Mesenchymal stem cell (in vitro differentiated cells and primary cell): ENCODE results near the gene CCDC171.
"Not testable (repeated sequence)": the region's sequence is repeated elsewhere in the genome, so short reads cannot be mapped to it uniquely, and the experiment has no call there.

Experiments used
- DNase-seq: peaks from one replicate; pipeline ENCODE4 v3.0.0-alpha.2; 2013
- H2AFZ ChIP-seq: one replicate; pipeline ENCODE4 v1.6.1; 2013; ENCODE audit warnings: low read depth, mild to moderate bottlenecking, control low read depth, inconsistent platforms, low read length, moderate library complexity
- H2AK5ac ChIP-seq: 2 replicates; pipeline ENCODE4 v1.6.1; 2013; ENCODE audit warnings: low read length, moderate library complexity, mild to moderate bottlenecking, inconsistent platforms; ENCODE audit not compliant: severe bottlenecking
- H2BK120ac ChIP-seq: one replicate; pipeline ENCODE4 v1.6.1; 2013; ENCODE audit warnings: low read depth, mild to moderate bottlenecking, inconsistent platforms, low read length, moderate library complexity
- H2BK12ac ChIP-seq, 2 experiments: one replicate each; pipeline ENCODE4 v1.6.1; 2013; ENCODE audit warnings: inconsistent platforms in 2 of 2, low read length in 2 of 2, mild to moderate bottlenecking in 2 of 2, moderate library complexity in 2 of 2, control low read depth in 1 of 2
- H2BK15ac ChIP-seq: one replicate; pipeline ENCODE4 v1.6.1; 2013; ENCODE audit warnings: mild to moderate bottlenecking, low read depth, inconsistent platforms; ENCODE audit not compliant: poor library complexity, severe bottlenecking
- H2BK5ac ChIP-seq: 2 replicates; pipeline ENCODE4 v1.6.1; 2013; ENCODE audit warnings: low read depth, mild to moderate bottlenecking, low read length, control low read depth, inconsistent platforms; ENCODE audit not compliant: poor library complexity, severe bottlenecking
- H3K14ac ChIP-seq, 2 experiments: one replicate each; pipeline ENCODE4 v1.6.1; 2013; ENCODE audit warnings: inconsistent platforms in 2 of 2, low read length in 2 of 2, control low read depth in 1 of 2, mild to moderate bottlenecking in 1 of 2, moderate library complexity in 1 of 2
- H3K18ac ChIP-seq, 2 experiments: one replicate each; pipeline ENCODE4 v1.6.1; 2013; ENCODE audit warnings: inconsistent platforms in 2 of 2, low read length in 2 of 2, control low read depth in 1 of 2, low read depth in 1 of 2, mild to moderate bottlenecking in 1 of 2
- H3K23ac ChIP-seq, 2 experiments: one replicate each; pipeline ENCODE4 v1.6.1; 2013; ENCODE audit warnings: inconsistent platforms in 2 of 2, low read length in 2 of 2, mild to moderate bottlenecking in 2 of 2, moderate library complexity in 2 of 2, control low read depth in 1 of 2
- H3K27ac ChIP-seq: 2 replicates; pipeline ENCODE4 v1.5.1; 2013; ENCODE audit warnings: mild to moderate bottlenecking, moderate library complexity, low read length, control low read depth, inconsistent platforms; ENCODE audit not compliant: poor library complexity, severe bottlenecking
- H3K27me3 ChIP-seq, 2 experiments: 2 replicates each; pipeline versions ENCODE4 v1.6.1 to v1.7.0; 2013; ENCODE audit warnings: low read length in 2 of 2, mild to moderate bottlenecking in 2 of 2, moderate library complexity in 2 of 2, control low read depth in 1 of 2, inconsistent platforms in 1 of 2; ENCODE audit not compliant: control insufficient read depth in 1 of 2, insufficient read depth in 1 of 2
- H3K36me3 ChIP-seq, 2 experiments: 2 replicates each; pipeline versions ENCODE4 v1.6.1 to v1.7.0; 2013; ENCODE audit warnings: low read length in 2 of 2, control low read depth in 1 of 2, inconsistent platforms in 1 of 2, low read depth in 1 of 2, mild to moderate bottlenecking in 1 of 2; ENCODE audit not compliant: insufficient read depth in 2 of 2, control insufficient read depth in 1 of 2
- H3K4ac ChIP-seq, 2 experiments: one replicate each; pipeline ENCODE4 v1.6.1; 2013; ENCODE audit warnings: inconsistent platforms in 2 of 2, low read length in 2 of 2, mild to moderate bottlenecking in 2 of 2, moderate library complexity in 2 of 2, control low read depth in 1 of 2, low read depth in 1 of 2
- H3K4me1 ChIP-seq: 2 replicates; pipeline ENCODE4 v1.6.1; 2013; ENCODE audit warnings: low read depth, low read length, control low read depth; ENCODE audit not compliant: control insufficient read depth, insufficient read depth
- H3K4me2 ChIP-seq: 2 replicates; pipeline ENCODE4 v1.6.1; 2013; ENCODE audit warnings: low read length, mild to moderate bottlenecking, inconsistent platforms; ENCODE audit not compliant: poor library complexity, severe bottlenecking
- H3K4me3 ChIP-seq, 2 experiments: 2 replicates each; pipeline versions ENCODE4 v1.5.1 to v1.7.0; 2013; ENCODE audit warnings: low read length in 2 of 2, mild to moderate bottlenecking in 2 of 2, control low read depth in 1 of 2, low read depth in 1 of 2; ENCODE audit not compliant: insufficient read depth in 1 of 2
- H3K79me1 ChIP-seq: replicated peaks from 2 replicates; pipeline ENCODE4 v1.6.1; 2013; ENCODE audit warnings: mild to moderate bottlenecking, control low read depth, low read length, inconsistent platforms; ENCODE audit not compliant: poor library complexity, severe bottlenecking
- H3K9ac ChIP-seq: 2 replicates; pipeline ENCODE4 v1.7.0; 2013; ENCODE audit warnings: mild to moderate bottlenecking, low read length, moderate library complexity
- H3K9me3 ChIP-seq: 2 replicates; pipeline ENCODE4 v1.7.0; 2013; ENCODE audit warnings: mild to moderate bottlenecking, low read length; ENCODE audit not compliant: control insufficient read depth
- H4K8ac ChIP-seq: one replicate; pipeline ENCODE4 v1.6.1; 2013; ENCODE audit warnings: inconsistent platforms, mild to moderate bottlenecking, low read length, moderate library complexity
- H4K91ac ChIP-seq: one replicate; pipeline ENCODE4 v1.6.1; 2013; ENCODE audit warnings: mild to moderate bottlenecking, low read length, inconsistent platforms
- WGBS: methylation state at CpG from one replicate; pipeline ENCODE4 v1.1.7; 2013; ENCODE audit warnings: mixed read lengths; 5-methylcytosine and 5-hydroxymethylcytosine counted together

CCDC171 gene

DNA sequence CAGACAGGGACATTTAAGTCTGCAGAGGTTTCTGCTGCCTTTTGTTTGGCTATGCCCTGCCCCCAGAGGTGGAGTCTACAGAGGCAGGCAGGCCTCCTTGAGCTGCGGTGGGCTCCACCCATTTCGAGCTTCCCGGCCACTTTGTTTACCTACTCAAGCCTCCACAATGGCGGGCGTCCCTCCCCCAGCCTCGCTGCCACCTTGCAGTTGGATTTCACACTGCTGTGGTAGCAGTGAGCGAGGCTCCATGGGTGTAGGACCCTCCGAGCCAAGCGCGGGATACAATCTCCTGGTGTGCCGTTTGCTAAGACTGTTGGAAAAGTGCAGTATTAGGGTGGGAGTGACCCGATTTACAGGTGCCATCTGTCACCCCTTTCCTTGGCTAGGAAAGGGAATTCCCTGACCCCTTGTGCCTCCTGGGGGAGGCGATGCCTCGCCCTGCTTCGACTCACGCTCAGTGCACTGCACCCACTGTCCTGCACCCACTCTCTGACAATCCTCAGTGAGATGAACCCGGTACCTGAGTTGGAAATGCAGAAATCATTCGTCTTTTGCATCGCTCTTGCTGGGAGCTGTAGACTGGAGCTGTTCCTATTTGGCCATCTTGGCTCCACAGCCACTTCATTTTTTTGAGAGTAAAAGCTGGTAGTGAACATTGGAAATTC is 48.0 kb downstream of the CCDC171 start:
- not testable (repeated sequence) for H2AK5ac ChIP-seq, H3K4me1 ChIP-seq, H2BK5ac ChIP-seq, H2BK12ac ChIP-seq, H3K23ac ChIP-seq, H3K79me1 ChIP-seq, H2BK15ac ChIP-seq, H3K36me3 ChIP-seq, H3K9me3 ChIP-seq, H3K27ac ChIP-seq, H3K18ac ChIP-seq, H2BK120ac ChIP-seq, H3K4ac ChIP-seq, H3K27me3 ChIP-seq, H3K4me2 ChIP-seq, DNase-seq, H3K14ac ChIP-seq, H4K8ac ChIP-seq, H4K91ac ChIP-seq, H3K9ac ChIP-seq, H2AFZ ChIP-seq
- 96% methylated on average over 19 of the region's 19 CpGs for WGBS
- H3K4me3 ChIP-seq = peak overlapping the region in 1 of 2 experiments; percentile 7

DNA sequence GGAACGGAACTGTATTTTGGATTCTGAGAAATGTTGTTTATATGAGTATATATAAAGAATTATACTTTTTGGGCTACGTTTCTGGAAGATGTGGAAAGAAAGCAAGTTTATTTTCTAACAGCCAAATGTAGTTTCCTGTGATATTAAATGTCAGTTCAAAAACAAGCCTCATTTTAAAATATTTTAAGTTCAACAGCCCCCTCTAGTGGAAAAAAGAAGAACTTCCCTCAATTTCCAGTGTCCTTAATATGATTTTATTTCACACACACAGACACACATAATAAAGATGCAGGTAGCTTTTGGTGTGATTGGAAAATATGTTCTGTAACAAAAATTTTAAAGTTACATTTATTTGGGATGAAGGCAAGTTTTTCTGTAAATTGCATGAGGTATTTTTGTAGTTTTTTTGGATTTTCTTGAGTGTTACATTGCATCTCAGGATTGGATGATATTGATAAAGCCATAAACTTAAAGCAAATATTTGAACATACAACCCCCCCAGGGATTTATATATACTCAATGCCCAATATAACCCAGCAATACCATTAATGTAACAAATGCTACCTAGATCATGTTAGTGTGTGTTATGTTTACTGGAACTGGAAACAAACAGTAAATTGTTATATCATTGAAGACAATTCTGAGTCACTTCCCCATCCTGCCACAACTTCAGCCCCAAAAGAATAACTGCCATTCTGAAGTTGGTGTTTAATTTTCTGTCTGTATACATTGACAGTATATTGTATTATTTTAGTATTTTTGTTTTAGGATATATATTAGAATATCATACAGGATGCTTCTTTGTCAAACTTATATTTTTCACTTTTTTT is 54.0 kb downstream of the CCDC171 start:
- no peak overlapping the region for H2BK5ac ChIP-seq
- H3K23ac ChIP-seq = no peak overlapping the region
- WGBS = 100% methylated on average over 1 of the region's 2 CpGs
- H3K4me2 ChIP-seq = no peak overlapping the region
- no peak overlapping the region for H3K27ac ChIP-seq
- no peaks in the 10 kb centered on the region for H3K9me3 ChIP-seq
- H2AFZ ChIP-seq = no peak overlapping the region
- no peak overlapping the region for H3K4me3 ChIP-seq
- no peak overlapping the region for H4K91ac ChIP-seq
- DNase-seq = peak; percentile 51
- H2AK5ac ChIP-seq = no peak overlapping the region
- no peak overlapping the region for H3K4ac ChIP-seq
- no peak overlapping the region for H3K18ac ChIP-seq
- no peak overlapping the region for H2BK15ac ChIP-seq
- H3K14ac ChIP-seq = no peak overlapping the region
- H3K36me3 ChIP-seq = no peaks in the 10 kb centered on the region
- H4K8ac ChIP-seq = no peak overlapping the region
- no peaks in the 10 kb centered on the region for H3K79me1 ChIP-seq
- no peak overlapping the region for H2BK12ac ChIP-seq
- H3K4me1 ChIP-seq = no peaks in the 10 kb centered on the region
- peak overlapping the region; percentile 68 for H3K9ac ChIP-seq
- no peaks in the 10 kb centered on the region for H3K27me3 ChIP-seq
- no peak overlapping the region for H2BK120ac ChIP-seq

DNA sequence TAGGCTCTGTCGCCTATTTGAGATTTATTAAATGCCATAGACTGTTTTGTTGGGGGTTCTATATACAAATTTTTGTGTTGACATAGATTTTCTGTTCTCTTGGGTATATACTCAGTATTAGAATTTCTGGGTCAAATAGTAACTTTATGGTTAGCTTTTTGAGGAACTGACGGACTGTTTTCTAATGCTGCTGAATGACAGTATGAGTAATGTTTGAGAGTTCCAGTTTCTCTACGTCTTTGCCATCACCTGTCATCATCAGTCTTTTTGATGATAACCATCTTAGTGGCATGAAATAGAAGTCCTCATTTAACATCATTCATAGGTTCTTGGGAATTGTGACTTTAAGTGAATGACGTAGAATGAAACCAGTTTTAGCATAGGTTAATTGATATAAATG is 60.1 kb downstream of the CCDC171 start:
- no peak overlapping the region for H3K23ac ChIP-seq
- no peak overlapping the region for H3K4me3 ChIP-seq
- no peak overlapping the region for H3K14ac ChIP-seq
- no peak overlapping the region for H3K4me2 ChIP-seq
- H2AK5ac ChIP-seq = no peak overlapping the region
- no peak overlapping the region for H2AFZ ChIP-seq
- no peaks in the 10 kb centered on the region for H3K36me3 ChIP-seq
- no peak overlapping the region for H3K27ac ChIP-seq
- H2BK12ac ChIP-seq = no peak overlapping the region
- no peak overlapping the region for H3K4ac ChIP-seq
- no peak overlapping the region for H2BK120ac ChIP-seq
- no peaks in the 10 kb centered on the region for H3K4me1 ChIP-seq
- 98% methylated on average over 2 of the region's 4 CpGs for WGBS
- H3K27me3 ChIP-seq = no peaks in the 10 kb centered on the region
- no peak overlapping the region for H3K9ac ChIP-seq
- H2BK5ac ChIP-seq = no peak overlapping the region
- no peak overlapping the region for H4K8ac ChIP-seq
- H2BK15ac ChIP-seq = no peak overlapping the region
- no peak overlapping the region for H3K18ac ChIP-seq
- no peaks in the 10 kb centered on the region for H3K9me3 ChIP-seq
- H4K91ac ChIP-seq = no peak overlapping the region
- DNase-seq = no peak
- no peaks in the 10 kb centered on the region for H3K79me1 ChIP-seq

DNA sequence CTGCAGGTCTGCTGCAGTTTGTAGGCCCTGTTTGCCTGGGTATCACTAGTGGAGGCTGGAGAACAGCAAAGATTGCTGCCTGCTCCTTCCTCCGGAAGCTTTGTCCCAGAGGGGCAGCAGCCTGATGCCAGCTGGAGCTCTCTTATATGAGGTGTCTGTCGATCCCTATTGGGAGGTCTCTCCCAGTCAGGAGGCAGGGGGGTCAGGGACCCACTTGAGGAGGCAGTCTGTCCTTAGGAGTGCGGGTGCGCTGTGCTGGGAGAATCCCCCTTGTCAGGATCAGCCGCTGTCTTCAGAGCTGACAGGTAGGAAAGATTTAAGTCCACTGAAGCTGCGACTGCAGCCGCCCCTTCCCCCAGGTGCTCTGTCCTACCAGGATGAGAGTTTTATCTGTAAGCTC is 64.9 kb downstream of the CCDC171 start:
- no peak overlapping the region for H3K4ac ChIP-seq
- no peak overlapping the region for H4K8ac ChIP-seq
- H2BK5ac ChIP-seq = no peak overlapping the region
- no peak overlapping the region for H3K9ac ChIP-seq
- no peak for DNase-seq
- no peak overlapping the region for H2AK5ac ChIP-seq
- H2BK12ac ChIP-seq = no peak overlapping the region
- no peak overlapping the region for H4K91ac ChIP-seq
- H3K27me3 ChIP-seq = no peaks in the 10 kb centered on the region
- H3K4me2 ChIP-seq = no peak overlapping the region
- no peak overlapping the region for H3K18ac ChIP-seq
- H3K4me3 ChIP-seq = no peak overlapping the region
- H3K27ac ChIP-seq = no peak overlapping the region
- no peaks in the 10 kb centered on the region for H3K79me1 ChIP-seq
- no peak overlapping the region for H3K23ac ChIP-seq
- no peaks in the 10 kb centered on the region for H3K36me3 ChIP-seq
- H2AFZ ChIP-seq = no peak overlapping the region
- H3K14ac ChIP-seq = no peak overlapping the region
- WGBS = 95% methylated on average over 7 of the region's 7 CpGs
- H3K9me3 ChIP-seq = no peaks in the 10 kb centered on the region
- H2BK15ac ChIP-seq = no peak overlapping the region
- H2BK120ac ChIP-seq = no peak overlapping the region
- no peaks in the 10 kb centered on the region for H3K4me1 ChIP-seq
